Nephron progenitor cell (in vitro differentiated cells): ENCODE data around the gene CMIP.

Experiments used
- DNase-seq: peaks from one replicate; pipeline ENCODE4 v3.0.0; 2021
- H3K27ac Mint-ChIP-seq: 2 replicates; pipeline ENCODE4 v1.8.0; 2021; ENCODE audit warnings: mild to moderate bottlenecking, moderate library complexity, mixed read lengths
- H3K27me3 Mint-ChIP-seq: 2 replicates; pipeline ENCODE4 v1.8.0; 2021; ENCODE audit warnings: mild to moderate bottlenecking, low read depth, mixed read lengths; ENCODE audit not compliant: poor library complexity
- H3K36me3 Mint-ChIP-seq: 2 replicates; pipeline ENCODE4 v1.8.0; 2021; ENCODE audit warnings: low read depth, mixed read lengths
- H3K4me1 Mint-ChIP-seq: 2 replicates; pipeline ENCODE4 v1.8.0; 2021; ENCODE audit warnings: mixed read lengths
- H3K4me3 Mint-ChIP-seq: 2 replicates; pipeline ENCODE4 v1.8.0; 2021; ENCODE audit warnings: mild to moderate bottlenecking, moderate library complexity, mixed read lengths
- H3K9me3 Mint-ChIP-seq: 2 replicates; pipeline ENCODE4 v1.8.0; 2021; ENCODE audit warnings: mild to moderate bottlenecking, moderate library complexity, mixed read lengths
- CTCF ChIP-seq: fragments of 200-600 bp; sonication (generic); IDR thresholded peaks from 2 replicates; pipeline ENCODE4 v1.5.0; 2021; ENCODE audit warnings: antibody characterized with exemption

CMIP gene

GRCh38 chr16:81657224-81657623 is 212.6 kb downstream of the CMIP start:
- Mint-ChIP-seq H3K36me3 (peaks cover 16% of the 10 kb centered on the region), H3K27me3 (no peaks in the 10 kb centered on the region), H3K9me3 (no peaks in the 10 kb centered on the region), H3K27ac (no peak overlapping the region), H3K4me1 (peaks cover 49% of the 10 kb centered on the region), H3K4me3 (no peak overlapping the region)
- no peak for DNase-seq
- TF ChIP-seq CTCF: no peak

- H3K36me3 Mint-ChIP-seq: peaks cover 17% of the 10 kb centered on the region
- no peak overlapping the region for H3K4me3 Mint-ChIP-seq
- no peak for TF ChIP-seq CTCF
- no peak for DNase-seq
- H3K4me1 Mint-ChIP-seq: peaks cover 48% of the 10 kb centered on the region
- H3K27ac Mint-ChIP-seq: no peak overlapping the region
- no peaks in the 10 kb centered on the region for H3K27me3 Mint-ChIP-seq
- no peaks in the 10 kb centered on the region for H3K9me3 Mint-ChIP-seq
These were observed 213.2 kb downstream of the CMIP start for GRCh38 chr16:81657781-81658180.

GRCh38 chr16:81658373-81658772 is 213.8 kb downstream of the CMIP start:
- H3K4me3 Mint-ChIP-seq: no peak overlapping the region
- peaks cover 43% of the 10 kb centered on the region for H3K4me1 Mint-ChIP-seq
- H3K36me3 Mint-ChIP-seq: peaks cover 17% of the 10 kb centered on the region
- H3K27me3 Mint-ChIP-seq: no peaks in the 10 kb centered on the region
- no peak for TF ChIP-seq CTCF
- no peak overlapping the region for H3K27ac Mint-ChIP-seq
- no peaks in the 10 kb centered on the region for H3K9me3 Mint-ChIP-seq
- DNase-seq: no peak

GRCh38 chr16:81659249-81659648 is 214.6 kb downstream of the CMIP start:
- Mint-ChIP-seq H3K36me3 (peaks cover 19% of the 10 kb centered on the region), H3K9me3 (no peaks in the 10 kb centered on the region), H3K4me1 (peaks cover 43% of the 10 kb centered on the region), H3K27me3 (no peaks in the 10 kb centered on the region), H3K27ac (no peak overlapping the region), H3K4me3 (no peak overlapping the region)
- no peak for TF ChIP-seq CTCF
- DNase-seq: no peak

- H3K27me3 Mint-ChIP-seq: no peaks in the 10 kb centered on the region
- H3K36me3 Mint-ChIP-seq: peaks cover 36% of the 10 kb centered on the region
- H3K4me3 Mint-ChIP-seq: no peak overlapping the region
- H3K27ac Mint-ChIP-seq: no peak overlapping the region
- peaks cover 25% of the 10 kb centered on the region for H3K4me1 Mint-ChIP-seq
- no peaks in the 10 kb centered on the region for H3K9me3 Mint-ChIP-seq
- no peak for TF ChIP-seq CTCF
- DNase-seq: no peak
These were observed 216.5 kb downstream of the CMIP start for GRCh38 chr16:81661082-81661481.

GRCh38 chr16:81664153-81664552 is 219.5 kb downstream of the CMIP start:
- peaks cover 36% of the 10 kb centered on the region for H3K4me1 Mint-ChIP-seq
- no peak overlapping the region for H3K4me3 Mint-ChIP-seq
- no peak overlapping the region for H3K27ac Mint-ChIP-seq
- no peaks in the 10 kb centered on the region for H3K27me3 Mint-ChIP-seq
- H3K36me3 Mint-ChIP-seq: peaks cover 30% of the 10 kb centered on the region
- no peak for TF ChIP-seq CTCF
- no peak for DNase-seq
- H3K9me3 Mint-ChIP-seq: no peaks in the 10 kb centered on the region
